HG03354 (cell line): ENCODE results near the gene PLD4.

Experiments
- ATAC-seq: cut with Tn5 transposase; IDR thresholded peaks from one replicate; pipeline ENCODE4 v1.9.1; 2021; ENCODE audit warnings: mild to moderate bottlenecking; ENCODE audit not compliant: unreplicated experiment, poor library complexity, severe bottlenecking

The PLD4 gene

DNA sequence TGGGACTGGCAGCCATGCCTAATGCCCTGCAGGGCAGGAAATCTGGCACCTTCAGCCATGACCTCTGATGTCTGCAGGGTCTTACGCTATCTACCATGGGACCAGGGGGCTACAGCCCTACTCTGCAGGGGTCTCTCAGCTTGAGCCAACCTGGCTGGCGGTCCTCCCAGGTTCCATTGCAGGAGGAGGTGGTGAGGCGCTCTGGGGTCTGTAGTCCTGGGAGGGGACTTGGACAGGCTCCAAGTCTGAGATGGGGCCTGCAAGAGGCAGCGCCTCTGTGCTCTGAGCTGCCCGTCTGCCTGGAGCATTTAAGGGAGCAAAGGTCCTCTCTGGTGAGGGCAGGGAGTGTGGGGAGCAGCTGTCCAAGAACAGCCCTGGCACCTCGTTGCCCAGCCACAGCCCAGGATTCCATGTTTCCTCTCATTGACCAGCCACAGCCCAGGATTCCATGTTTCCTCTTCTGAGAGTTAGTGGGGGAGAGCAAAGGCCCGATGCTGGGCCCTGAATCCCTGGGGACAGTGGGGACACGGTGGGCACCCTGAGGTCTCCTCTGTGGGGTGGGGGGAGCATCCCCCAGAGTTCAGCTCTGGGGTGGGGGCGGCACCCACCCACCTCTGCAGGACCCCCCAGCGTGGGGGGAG lies 655 bp downstream of the PLD4 start:
- ATAC-seq: no peak

DNA sequence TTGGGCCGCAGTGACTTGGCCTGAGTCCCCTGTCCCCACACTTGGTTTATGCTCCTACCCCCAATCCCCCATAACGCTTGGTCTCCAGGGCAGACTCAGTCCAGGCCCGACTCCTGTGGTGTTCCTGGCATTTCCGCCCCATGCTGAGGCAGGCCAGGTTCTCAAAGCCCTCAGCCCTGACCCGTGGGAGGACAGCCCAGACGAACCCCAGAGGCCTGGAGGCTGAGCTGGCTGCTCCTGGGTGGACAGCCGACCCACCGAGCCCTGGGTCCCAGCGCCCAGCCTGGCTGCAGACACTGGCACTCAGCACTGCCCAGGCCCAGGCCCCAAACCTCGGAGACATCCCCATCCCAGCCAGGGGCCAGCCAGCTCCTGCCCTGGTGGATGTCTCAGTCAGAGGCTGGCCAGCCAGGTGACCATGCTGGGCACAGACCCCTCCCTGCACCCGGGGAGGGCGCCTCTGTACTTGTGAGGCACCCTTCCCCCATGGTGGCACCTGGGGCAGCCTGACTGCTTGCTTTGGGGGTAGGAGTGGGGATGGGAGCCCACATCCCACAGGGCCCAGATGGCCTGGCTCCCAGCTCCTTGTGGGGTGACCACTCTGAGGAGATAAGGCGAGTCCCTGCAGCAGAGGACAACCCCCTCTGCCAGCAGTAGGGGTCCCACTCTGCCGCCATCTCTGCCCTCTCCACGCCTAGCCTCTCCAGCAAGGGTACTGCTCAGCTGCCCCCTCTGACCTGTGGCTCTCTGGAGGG lies 1.4 kb downstream of the PLD4 start:
- no peak for ATAC-seq

DNA sequence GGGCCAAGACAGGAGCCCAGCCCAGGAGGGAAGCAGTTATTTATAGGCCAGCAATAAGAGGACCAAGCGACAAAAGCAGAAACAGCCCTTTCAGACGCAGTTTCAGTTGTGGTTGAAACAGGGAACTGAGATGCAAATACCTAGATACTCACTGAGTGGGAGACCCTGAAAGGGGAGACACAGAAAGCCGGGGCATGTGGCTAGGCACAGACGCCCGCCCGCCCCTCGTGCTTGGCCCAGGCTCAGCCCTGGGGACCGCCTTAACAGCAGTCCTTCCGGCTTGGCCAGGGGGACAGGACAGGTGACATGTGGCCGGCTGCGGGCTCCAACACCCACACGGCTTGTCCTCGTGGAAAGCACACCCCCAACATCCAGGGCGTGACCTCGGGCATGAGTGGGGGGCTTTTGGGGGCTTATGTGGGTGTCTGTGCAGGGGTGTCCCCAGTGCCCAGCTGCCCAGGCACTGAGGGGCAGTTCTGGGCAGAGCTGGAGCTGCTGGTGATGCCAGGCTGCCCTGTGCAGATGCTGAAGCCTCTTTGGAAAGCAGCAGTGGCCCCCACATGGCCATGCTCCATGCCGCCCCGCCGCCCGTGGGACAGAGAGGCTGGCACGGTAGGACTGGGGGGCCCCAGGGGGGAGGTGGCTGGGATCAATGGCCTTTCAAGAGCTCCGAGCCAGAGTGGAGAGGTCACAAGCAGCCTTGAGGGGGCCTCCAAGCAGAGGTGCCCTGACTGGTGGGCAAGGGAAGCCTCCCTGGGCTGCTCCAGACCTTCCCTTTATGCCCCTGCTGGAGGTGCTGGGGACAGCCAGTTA lies 2.1 kb downstream of the PLD4 start:
- peak; percentile 85 for ATAC-seq

DNA sequence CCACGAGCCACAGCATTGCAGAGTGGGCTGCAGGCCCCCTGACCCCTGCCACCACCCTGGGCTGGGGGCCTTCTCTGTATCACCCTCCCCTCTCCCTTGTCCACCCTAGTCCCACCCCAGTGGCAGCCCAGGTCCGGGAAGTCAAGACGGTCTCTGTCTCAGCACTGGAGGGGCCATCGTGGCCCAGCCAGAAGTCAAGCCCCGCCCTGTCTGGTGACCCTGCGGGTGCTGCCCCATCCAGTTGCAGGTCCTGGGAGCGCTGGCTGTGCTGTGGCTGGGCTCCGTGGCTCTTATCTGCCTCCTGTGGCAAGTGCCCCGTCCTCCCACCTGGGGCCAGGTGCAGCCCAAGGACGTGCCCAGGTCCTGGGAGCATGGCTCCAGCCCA lies 2.7 kb downstream of the PLD4 start:
- ATAC-seq: no peak

DNA sequence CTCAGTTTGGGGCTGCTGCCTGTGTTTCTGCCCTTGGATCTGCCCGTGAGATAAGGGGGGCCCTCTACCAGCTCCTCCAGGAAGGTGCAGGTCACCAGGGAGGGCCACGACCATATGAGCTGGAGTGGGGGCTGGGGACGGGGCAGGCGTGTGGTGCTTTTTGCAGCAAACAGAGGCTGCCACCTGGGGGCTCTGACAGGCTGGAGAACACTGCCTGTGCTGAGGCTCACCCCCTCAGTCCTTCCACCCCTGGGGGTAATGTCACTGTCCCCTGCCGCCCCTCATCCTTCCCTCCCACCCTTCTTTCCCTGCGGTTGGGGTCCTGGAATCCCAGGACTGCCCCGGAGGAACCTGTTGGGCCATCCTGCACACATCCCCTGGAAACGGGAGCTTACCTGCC lies 3.2 kb downstream of the PLD4 start:
- ATAC-seq: no peak

DNA sequence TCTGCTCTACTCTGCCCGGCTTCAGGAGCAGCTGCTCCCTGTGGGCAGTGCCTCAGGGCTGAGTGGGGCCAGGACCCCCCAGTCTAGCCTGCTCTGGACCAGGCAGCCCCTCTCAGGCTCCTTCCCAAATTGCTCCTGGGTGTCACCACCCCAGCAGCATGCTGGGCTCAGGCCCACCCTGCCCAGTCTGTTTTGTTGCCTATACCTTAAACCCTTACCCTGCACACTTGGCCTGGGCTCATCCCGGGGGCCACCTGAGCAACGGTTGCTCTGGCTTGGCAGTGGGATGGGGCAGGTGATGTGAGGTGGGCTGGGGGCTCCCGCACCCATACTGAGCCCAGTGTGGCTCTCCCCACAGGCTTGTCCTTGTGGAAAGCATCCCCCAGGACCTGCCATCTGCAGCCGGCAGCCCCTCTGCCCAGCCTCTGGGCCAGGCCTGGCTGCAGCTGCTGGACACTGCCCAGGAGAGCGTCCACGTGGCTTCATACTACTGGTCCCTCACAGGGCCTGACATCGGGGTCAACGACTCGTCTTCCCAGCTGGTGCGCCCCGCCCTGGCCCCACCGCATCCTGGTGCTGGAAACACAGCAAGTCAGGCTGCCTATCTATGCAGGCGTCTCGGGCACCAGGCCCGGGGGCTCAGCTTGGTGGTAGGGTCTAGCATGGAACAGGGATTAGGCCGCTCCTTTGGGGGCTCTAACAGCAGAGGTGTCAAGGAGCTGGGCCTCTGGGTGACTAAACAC lies 3.9 kb downstream of the PLD4 start:
- no peak for ATAC-seq

DNA sequence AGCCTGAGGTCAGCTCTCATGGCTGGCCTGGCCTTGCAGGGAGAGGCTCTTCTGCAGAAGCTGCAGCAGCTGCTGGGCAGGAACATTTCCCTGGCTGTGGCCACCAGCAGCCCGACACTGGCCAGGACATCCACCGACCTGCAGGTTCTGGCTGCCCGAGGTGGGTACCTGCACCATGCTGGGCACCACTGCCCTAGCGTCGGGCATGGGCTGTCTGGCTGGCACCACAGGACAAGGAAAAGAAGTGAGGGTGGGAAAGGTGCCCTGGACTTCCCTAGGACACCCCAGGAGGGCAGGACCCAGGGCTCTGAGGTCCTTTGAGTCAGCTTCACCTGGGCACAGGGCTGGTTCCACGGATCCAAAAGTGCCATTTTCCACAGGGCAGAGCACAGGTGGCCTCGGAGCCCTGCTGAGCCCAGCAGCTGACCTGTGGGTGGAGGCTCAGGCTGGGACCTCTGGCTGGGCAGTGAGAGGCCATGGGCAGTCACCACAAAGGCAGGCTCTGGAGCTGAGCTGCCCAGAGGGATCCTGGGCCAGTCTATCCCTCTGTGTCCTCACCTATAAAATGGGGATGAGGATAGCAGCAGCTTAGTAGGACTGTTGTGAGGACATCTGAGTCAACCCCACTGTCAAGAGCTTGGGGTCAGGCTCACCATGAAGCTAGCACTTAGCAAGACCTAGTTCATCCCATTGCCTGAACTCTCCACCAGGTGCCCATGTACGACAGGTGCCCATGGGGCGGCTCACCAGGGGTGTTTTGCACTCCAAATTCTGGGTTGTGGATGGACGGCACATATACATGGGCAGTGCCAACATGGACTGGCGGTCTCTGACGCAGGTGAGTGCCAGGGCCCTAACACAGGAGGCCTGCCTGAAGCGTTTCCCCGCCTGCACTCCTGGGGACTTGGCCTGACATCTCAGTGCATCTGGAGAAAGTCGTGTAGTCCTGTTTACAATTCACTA lies 4.9 kb downstream of the PLD4 start:
- no peak for ATAC-seq

DNA sequence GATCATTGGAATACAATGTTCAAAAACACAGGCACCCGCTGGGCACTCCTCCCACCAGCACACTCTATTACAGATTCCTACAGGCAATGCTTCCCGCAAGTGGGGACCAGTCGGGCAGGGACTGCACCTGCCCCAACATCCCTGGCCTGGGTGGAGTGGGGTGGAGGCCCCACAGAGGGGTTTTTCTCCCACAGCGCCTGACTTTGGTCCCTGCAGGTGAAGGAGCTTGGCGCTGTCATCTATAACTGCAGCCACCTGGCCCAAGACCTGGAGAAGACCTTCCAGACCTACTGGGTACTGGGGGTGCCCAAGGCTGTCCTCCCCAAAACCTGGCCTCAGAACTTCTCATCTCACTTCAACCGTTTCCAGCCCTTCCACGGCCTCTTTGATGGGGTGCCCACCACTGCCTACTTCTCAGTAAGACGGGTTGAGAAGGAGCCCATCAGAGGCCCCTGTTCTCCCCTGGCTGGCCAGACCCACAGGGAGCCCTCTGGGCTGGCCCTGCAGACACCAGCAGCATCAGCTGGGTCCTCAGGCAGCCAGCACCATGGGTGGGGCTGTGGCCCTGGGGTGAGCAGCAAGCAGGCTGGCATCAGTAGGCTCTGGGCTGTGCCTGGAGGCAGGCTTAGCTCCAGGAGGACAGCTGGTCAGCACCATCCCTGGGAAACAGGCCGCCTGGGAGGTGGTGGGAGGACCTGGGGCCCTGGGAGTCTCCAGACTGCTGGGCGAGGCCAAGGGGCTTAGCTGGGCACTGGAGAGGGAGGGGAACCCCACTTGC lies 6.0 kb downstream of the PLD4 start:
- no peak for ATAC-seq

DNA sequence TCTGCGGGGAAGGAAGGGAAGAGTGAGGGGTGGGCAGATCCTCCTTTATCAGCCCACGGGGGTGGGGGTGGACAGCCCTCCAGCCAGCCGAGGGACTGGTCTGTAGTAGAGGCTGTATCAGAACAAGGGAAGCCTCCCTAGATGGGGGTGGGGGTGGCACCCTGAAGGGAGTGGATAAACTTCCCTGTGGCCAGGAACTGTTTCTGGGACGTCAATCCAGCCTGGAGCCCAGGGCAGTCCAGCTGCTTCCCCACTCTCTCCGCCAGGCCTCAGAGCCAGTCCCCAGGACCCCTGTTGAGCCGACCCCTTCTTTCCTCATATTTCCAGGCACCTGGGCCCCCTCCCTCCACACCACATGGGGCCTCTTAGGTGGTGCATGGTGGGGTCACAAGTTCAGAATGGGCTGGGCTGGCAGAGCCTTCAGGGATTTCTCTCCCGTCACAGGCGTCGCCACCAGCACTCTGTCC lies 6.7 kb downstream of the PLD4 start:
- ATAC-seq: no peak

DNA sequence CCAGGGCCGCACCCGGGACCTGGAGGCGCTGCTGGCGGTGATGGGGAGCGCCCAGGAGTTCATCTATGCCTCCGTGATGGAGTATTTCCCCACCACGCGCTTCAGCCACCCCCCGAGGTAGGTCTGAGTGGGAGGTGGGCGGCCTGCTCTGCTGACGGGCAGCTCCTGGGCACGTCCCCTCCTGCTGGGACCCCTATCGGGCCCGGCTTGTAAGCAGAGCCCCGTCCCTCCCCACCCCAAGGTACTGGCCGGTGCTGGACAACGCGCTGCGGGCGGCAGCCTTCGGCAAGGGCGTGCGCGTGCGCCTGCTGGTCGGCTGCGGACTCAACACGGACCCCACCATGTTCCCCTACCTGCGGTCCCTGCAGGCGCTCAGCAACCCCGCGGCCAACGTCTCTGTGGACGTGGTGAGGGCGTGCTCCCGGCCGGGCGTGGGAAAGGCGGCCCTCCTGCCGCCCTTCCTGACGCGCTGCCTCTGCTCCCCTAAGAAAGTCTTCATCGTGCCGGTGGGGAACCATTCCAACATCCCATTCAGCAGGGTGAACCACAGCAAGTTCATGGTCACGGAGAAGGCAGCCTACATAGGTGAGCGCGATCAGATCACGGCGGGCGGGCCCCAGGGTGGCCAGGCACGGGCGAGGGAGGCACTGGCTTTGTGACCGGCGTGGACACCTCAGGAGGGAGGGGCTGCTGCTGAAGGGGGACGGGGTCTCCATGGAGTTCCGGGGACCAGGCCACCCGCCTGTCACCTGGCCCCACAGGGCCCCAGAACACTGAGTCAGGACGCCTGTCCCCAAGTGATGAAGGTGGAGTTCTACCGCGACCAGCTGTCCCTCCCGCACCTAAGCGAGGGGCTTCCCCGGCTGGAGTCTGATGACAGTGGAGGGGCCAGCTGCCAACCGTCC lies 7.3 kb downstream of the PLD4 start:
- ATAC-seq: no peak

DNA sequence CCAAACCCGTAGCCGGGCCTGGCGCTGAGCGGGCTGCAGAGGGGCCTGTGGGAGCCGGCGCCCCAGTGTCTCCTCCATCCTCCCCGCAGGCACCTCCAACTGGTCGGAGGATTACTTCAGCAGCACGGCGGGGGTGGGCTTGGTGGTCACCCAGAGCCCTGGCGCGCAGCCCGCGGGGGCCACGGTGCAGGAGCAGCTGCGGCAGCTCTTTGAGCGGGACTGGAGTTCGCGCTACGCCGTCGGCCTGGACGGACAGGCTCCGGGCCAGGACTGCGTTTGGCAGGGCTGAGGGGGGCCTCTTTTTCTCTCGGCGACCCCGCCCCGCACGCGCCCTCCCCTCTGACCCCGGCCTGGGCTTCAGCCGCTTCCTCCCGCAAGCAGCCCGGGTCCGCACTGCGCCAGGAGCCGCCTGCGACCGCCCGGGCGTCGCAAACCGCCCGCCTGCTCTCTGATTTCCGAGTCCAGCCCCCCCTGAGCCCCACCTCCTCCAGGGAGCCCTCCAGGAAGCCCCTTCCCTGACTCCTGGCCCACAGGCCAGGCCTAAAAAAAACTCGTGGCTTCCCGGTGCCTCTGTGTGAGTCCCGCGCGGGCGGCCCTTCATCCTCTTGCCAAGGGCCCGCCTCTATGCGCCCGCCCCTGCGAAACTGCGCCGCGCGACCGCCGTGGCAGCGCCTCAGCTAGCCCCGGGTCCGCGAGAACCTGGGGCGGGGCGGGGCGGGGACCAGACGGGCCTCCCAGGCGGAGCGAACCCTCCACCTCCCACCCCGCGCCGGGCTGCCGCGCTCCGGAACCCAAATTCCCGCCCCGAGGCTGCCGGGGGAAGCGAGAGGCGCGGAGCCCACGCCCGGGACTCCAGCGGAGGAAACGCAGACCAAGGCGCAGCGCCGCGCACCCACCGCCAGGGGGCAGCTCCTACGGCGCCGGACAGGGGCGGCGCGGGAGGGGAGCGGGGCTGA lies 8.3 kb downstream of the PLD4 start:
- peak; percentile 67 for ATAC-seq

DNA sequence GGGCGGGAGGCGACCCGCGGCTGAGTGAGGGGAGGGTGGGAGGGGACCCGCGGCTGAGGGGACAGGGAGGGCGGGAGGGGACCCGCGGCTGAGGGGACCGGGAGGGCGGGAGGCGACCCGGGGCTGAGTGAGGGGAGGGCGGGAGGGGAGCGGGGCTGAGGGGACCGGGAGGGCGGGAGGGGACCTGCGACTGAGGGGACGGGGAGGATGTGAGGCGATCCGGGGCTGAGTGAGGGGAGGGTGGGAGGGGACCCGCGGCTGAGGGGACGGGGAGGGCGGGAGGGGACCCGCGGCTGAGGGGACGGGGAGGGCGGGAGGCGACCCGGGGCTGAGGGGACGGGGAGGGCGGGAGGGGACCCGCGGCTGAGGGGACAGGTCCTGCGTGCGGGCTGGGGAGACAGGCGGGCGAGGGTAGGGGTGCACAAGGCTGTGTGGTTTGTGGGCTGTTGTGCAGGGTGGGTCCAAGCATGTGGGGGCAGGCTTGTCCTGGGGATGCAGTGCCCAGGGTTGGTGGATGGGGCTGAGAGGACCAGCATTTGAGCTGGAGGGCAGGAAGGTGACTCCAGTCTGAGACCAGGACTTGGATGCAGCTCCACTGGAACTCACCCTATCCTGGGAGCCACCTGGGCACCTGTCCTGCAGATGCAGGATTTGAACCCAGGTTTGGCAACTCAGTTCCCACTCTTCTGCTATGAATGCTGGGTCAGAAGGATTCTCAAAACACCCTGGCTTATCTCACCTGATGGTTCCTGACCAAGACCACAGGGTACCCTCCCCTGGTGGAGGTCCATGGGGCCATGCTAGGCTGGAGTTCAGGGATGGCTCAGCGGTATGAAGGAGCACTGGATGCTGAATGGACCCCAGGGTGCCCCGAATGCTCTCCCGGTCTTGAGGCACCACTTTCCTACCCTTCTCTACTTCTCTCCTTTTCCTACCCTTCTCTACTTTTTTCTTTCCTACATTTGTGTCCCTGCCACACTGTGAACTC lies 9.4 kb downstream of the PLD4 start:
- no peak for ATAC-seq

DNA sequence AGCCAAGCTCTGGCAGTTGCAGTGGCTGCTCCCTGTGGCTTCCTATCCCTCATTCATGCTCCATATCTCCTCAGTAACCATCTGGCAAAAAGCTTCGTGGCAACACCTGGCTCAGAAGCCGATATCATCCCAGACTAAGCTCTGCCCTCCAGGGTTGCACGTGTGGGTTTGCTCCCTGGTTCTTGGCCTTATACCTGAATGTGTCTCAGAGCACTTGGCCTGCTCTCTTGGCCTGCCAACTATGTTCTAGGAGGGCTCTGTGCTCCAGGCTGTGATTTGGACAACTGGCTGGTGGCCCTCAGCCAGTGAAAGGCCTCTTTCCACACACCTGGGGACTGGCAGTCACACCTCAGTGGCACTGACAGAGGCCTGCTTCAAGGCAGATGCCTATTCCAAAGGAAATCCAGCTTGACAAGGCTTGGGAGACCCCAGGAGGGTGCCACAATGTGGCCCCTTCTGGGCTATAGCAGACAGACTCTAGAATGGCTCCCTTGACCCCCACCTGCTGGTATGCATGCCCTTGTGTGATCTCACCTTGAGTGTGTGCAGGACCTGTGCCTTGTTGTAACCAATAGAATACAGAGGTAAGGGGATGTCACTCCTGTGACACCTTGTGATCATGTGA lies 10.5 kb downstream of the PLD4 start:
- no peak for ATAC-seq

DNA sequence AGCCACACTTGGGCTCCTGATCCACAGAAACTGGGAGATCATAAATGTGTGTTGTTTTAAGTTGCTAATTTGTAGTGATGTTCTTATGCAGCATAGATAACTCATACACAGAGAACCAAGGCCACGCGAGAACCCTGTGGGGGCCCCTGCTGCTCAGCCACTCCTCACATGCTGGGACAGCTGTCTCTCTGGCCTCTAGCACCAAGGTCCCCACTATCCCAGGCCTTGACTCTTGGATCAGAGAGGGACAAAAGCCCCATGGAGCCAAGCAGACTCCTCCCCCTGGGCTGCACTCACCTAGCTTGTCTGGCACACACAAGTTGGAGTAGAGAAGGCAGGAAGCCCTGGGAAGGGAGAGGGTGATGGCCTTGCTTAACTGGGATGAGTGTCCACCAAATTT lies 11.3 kb downstream of the PLD4 start:
- no peak for ATAC-seq
